ENCODE measurements around the gene GPAT3.
"Not testable (repeated sequence)": the region's sequence is repeated elsewhere in the genome, so short reads cannot be mapped to it uniquely, and the experiment has no call there.

Gene GPAT3

GRCh38 chr4:83535520-83536361 lies at the start of gene GPAT3:
Gene GPAT3 (plus strand): TSS chr4:83536108. CDS start chr4:83536623, 515 bp downstream.
- FAIRE-seq (no peak), DNase-seq (ENCODE audit: low spot score) (peak; percentile 70)

GRCh38 chr4:83486457-83487129 lies 49.3 kb upstream of the GPAT3 start:
- FAIRE-seq (no peak), DNase-seq (ENCODE audit: low spot score) (no peak)

GRCh38 chr4:83489711-83490326 lies 46.1 kb upstream of the GPAT3 start:
- DNase-seq (ENCODE audit: low spot score) (no peak), FAIRE-seq (no peak)

- FAIRE-seq = peak; percentile 69
- peak; percentile 7 for DNase-seq (ENCODE audit: low spot score)
Observed at GRCh38 chr4:83490876-83491450, 44.9 kb upstream of the GPAT3 start.

- not testable (repeated sequence) for DNase-seq (ENCODE audit: low spot score); FAIRE-seq
Observed at GRCh38 chr4:83496085-83496917, 39.6 kb upstream of the GPAT3 start.

- DNase-seq (ENCODE audit: low spot score) (no peak), FAIRE-seq (no peak)
Observed at GRCh38 chr4:83498187-83498586, 37.7 kb upstream of the GPAT3 start.

- not testable (repeated sequence) for FAIRE-seq
Observed at GRCh38 chr4:83501671-83502070, 34.2 kb upstream of the GPAT3 start.

GRCh38 chr4:83503974-83504373 lies 31.9 kb upstream of the GPAT3 start:
- FAIRE-seq (no peak), DNase-seq (ENCODE audit: low spot score) (no peak)

More at GRCh38 chr4:83501671-83502070, 34.2 kb upstream of the GPAT3 start:
- not testable (repeated sequence) for DNase-seq (ENCODE audit: low spot score)

GRCh38 chr4:83504503-83504902 lies 31.4 kb upstream of the GPAT3 start:
- FAIRE-seq (no peak), DNase-seq (ENCODE audit: low spot score) (no peak)

- DNase-seq (ENCODE audit: low spot score) = no peak
- no peak for FAIRE-seq
Observed at GRCh38 chr4:83504996-83505395, 30.9 kb upstream of the GPAT3 start.

GRCh38 chr4:83509156-83509585 lies 26.7 kb upstream of the GPAT3 start:
- not testable (repeated sequence) for FAIRE-seq
- DNase-seq (ENCODE audit: low spot score) = peak; percentile 16

GRCh38 chr4:83510442-83510841 lies 25.5 kb upstream of the GPAT3 start:
- DNase-seq (ENCODE audit: low spot score) (no peak), FAIRE-seq (no peak)

GRCh38 chr4:83516042-83516772 lies 19.7 kb upstream of the GPAT3 start:
- FAIRE-seq = no peak
- peak; percentile 5 for DNase-seq (ENCODE audit: low spot score)

- FAIRE-seq = no peak
- DNase-seq (ENCODE audit: low spot score) = no peak
Observed at GRCh38 chr4:83522239-83522638, 13.7 kb upstream of the GPAT3 start.

- FAIRE-seq (no peak), DNase-seq (ENCODE audit: low spot score) (no peak)
Observed at GRCh38 chr4:83527671-83528070, 8.2 kb upstream of the GPAT3 start.

- DNase-seq (ENCODE audit: low spot score) (no peak), FAIRE-seq (no peak)
Observed at GRCh38 chr4:83536362-83537272, 709 bp downstream of the GPAT3 start.

- DNase-seq (ENCODE audit: low spot score) (no peak), FAIRE-seq (no peak)
Observed at GRCh38 chr4:83542225-83542624, 6.3 kb downstream of the GPAT3 start.

GRCh38 chr4:83546786-83547185 lies 10.9 kb downstream of the GPAT3 start:
- FAIRE-seq (no peak), DNase-seq (ENCODE audit: low spot score) (no peak)

Data from RCC 7860 (cell line).